Stimulated activated CD8-positive, alpha-beta memory T cell treated with anti-CD3 and anti-CD28 coated beads, Interleukin-15, amount 100 ng/mL, for 24 hours (primary cell): ENCODE measurements around the gene FRMD4A.

Source experiments
- DNase-seq: peaks from one replicate; pipeline ENCODE4 v3.0.0-alpha.2; 2020; ENCODE audit warnings: low read depth

FRMD4A gene

GRCh38 chr10:14186245-14186644 lies 144.5 kb downstream of the FRMD4A start:
- no peak for DNase-seq

GRCh38 chr10:14185316-14186045 lies 145.2 kb downstream of the FRMD4A start:
- DNase-seq: no peak

DNA sequence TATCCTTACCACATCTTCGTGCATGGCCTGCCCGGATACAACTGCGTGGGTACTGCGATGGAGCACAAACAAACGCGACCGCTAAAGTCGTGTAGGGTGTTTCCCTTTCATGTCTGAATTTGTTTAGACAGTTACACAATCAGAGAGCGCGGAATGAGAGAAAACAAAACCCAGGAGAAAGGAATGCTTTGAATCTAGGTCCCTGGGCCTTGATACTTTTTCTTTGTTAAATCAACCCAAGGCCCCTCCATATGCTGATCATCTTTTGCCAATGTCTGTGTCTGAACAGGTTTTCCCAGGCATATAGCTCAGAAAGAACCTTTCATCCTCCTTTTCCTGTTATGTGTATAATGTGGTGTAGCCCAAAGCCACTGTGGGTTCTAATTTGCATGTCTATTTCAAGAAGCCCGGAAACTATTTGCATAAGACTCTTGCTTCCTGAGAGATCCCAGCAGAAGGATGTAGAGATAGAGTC lies 145.8 kb downstream of the FRMD4A start:
- DNase-seq: no peak

DNA sequence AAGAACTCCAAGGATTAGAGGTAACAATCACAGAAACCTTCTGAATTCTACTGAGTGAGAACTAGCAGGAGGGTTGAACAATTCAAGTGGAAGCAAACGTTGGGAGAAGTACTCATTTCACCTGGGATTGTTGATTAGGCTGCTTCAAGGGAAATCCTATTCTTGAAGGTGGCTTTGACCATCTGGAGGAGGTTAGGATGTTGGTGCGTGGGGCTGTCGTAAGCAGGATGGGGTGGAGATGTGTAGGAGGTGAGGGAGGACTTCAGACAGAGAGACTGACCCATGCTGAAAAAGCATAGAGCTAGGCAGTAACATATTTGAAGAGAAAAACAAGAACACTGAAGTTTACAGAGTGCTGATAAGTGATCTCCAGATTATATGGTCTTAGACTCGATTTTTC lies 147.9 kb downstream of the FRMD4A start:
- no peak for DNase-seq

DNA sequence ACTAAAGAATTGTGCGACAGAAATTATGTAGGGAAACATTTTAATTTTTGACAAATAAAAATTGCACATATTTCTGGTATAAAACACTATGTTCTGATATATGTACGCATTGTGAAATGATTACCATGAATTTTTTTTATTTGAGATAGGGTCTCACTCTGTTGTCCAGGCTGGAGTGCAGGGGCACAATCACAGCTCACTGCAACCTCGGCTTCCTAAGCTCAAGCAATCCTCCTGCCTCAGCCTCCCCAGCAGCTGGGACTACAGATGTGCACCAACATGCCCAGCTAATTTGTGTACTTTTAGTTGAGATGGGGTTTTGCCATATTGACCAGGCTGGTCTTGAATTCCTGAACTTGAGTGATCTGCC lies 149.2 kb downstream of the FRMD4A start:
- no peak for DNase-seq

DNA sequence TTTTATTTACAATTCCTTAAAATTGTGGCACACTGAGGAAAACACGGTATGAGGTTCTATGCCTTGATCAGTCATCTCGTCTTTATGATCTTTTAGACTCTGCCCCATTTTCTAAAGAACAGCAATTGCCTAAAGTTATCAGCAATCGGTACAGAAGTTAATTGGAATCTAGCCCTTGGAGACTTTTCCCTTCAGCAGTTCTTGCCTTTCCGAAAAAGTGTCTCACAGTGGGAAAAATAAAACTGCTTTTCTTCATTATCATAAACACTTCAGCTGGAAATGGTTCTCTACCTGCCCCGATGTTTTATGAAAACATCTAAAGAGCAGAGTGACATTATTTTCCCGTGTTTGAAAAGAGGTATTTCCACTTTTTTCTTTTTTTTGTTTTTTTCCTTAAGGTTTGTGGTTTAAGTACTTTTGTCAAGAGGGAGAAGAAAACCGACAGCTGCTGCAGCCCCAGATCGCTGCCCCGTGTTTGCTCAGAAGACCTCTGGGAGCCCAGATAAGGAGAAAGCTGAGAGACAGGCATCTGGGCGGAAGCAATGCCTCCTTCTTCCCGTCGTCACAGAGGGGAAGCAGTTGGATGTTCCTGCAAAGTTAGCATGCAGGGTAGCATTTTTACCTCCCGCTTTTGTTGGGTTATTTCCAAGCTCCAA lies 149.7 kb downstream of the FRMD4A start:
- no peak for DNase-seq

DNA sequence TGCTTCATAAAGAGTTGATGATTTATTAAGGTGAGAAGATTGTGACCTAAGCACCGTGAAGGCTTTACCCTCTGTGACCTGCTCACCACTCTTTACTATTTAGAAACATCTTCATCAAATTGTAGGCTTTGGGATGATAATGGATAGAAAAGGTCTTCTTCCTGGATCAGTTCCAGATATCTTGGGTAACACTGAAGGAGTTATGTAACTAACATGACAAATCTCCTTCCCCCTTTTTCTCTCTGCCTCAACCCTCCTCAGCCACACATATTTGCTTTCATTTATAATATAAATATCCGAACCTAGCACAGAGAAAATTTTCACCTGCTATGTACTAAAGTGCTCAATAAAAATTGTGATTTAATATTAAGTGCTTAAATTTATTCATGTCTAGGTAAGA lies 151.5 kb downstream of the FRMD4A start:
- no peak for DNase-seq

GRCh38 chr10:14173706-14174594 lies 156.8 kb downstream of the FRMD4A start:
- DNase-seq: no peak

DNA sequence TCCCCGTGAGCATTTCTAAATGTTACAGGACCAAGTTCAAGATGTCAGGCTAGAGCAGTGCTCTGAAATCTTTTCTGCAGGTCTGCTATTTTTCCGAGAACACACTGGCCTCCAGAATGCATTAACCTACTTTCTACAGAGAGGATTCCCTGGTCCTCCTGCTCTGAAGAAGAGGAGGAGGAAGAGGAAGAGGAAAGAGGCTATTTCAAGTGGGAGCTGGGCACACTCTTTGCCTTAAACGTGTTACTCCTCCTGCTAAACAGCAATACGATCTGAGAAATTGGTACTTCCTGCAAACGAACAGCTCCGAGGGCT lies 157.4 kb downstream of the FRMD4A start:
- DNase-seq: no peak

DNA sequence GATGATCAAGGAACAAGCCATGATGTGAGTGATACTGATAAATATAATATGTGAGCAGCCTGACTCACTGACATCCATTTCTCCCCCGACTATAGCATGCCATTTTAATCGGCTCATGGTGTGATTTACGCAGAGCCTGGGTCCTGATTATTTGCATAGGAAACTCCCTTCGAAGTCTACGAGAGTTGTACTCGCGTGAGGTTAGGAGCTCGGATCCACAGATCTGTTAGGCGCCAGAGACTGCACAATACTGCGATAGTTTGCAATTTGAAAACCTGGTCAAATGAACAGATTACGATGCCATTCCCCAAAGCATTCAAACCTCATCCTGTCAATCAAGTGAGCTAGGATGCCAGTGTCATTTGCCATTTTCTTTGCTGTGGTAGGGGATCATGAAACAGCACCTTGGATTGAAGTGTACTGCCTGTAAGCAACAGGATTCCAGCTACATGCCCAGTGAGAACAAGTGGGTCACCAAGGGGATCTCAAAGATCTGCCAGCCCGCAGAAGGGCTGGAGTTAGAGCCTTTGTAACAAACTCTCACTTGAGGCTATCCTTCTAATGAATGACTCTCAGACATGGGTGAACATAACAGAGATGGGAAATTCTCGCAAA lies 158.3 kb downstream of the FRMD4A start:
- no peak for DNase-seq

GRCh38 chr10:14171336-14171735 lies 159.4 kb downstream of the FRMD4A start:
- DNase-seq: no peak

- DNase-seq: no peak
Measured at GRCh38 chr10:14163377-14164086, 167.2 kb downstream of the FRMD4A start.

- no peak for DNase-seq
Measured at GRCh38 chr10:14162629-14163344, 167.9 kb downstream of the FRMD4A start.

- DNase-seq: no peak
Measured at GRCh38 chr10:14162061-14162460, 168.7 kb downstream of the FRMD4A start.

GRCh38 chr10:14160299-14160698 lies 170.4 kb downstream of the FRMD4A start:
- DNase-seq: no peak

DNA sequence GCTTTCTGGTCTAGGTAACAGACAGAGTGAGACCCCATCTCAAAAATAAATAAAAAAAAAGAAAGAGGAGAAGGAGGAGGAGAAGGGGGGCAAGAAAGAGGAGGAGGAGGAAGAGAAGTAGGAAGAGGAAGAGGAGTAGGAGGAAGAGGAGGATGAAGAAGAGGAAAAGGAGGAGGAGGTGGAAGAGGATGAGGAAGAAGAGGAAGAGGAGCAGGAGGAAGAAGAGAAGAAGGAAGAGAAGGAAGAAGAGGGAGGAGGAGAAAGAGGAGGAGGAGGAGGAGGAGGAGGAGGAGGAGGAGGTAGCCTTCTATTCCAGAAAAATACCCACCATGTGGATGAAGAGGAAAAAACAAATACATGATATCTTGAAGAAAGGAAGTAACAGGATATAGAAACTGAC lies 172.1 kb downstream of the FRMD4A start:
- DNase-seq: no peak

DNA sequence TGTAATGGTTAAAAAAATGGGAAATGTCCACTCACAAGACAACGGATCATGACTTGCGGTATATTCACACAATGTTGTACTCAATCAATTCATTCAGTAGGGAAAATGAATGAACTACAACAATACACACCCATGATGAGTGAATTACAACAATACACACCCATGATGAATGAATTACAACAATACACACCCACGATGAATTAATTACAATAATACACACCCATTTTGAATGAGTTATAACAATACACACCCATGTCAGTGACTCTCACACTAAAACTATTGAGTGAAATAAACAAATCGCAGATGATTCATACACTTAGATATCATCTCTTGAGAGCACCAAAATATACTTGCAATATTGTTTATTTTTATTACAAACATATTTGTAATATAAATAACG lies 174.6 kb downstream of the FRMD4A start:
- DNase-seq: no peak

DNA sequence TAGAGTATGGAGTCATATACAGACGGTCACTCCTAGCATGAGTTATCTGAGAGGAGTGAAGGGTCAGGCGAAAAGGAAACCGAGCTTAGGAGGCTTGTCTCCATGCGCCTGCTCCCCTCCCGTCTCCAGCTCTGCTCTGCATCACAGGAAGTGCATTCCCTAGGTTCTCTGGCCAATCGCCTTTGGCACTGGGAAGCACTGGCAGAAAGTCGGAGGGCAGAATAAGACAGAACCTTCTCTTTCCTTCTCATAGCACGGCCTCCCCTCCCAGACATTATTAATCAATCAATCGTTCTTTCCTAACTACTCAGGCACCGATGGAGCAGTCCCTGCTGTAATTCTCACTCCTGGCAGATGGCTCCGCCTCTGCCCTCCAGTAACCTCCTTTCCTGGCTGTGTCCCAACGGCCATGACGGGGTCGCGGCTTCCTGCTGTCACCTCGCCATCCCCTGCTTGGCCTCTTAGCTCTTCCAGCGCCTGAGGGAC lies 177.1 kb downstream of the FRMD4A start:
- no peak for DNase-seq

GRCh38 chr10:14151571-14151970 lies 179.2 kb downstream of the FRMD4A start:
- no peak for DNase-seq

DNA sequence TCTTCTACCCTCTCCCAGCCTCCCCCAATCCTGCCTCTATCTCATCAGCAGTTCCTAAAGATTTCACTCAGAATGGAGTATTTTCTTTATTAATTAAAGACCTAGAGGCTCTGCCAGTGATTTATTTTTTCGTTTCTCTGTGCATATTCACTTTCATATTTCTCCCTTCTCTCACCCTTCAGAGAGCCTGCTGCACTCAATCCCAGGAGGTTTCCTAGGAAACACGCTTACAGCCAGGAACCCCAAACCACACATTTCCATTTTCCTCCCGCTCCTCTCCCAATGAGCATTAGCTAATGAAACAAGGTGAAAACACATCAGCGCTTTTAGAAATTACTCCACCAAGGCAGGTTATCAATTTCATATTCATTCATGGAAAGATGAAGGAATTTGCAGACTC lies 180.2 kb downstream of the FRMD4A start:
- no peak for DNase-seq

- no peak for DNase-seq
Measured at GRCh38 chr10:14146501-14146900, 184.2 kb downstream of the FRMD4A start.
